ENCODE results near the gene STAG1. TPM values are rescaled to one million over a fixed set of nuclear protein-coding genes. Genes with fewer than 3 reads are reported as not detected.
"Not testable (repeated sequence)": the region's sequence is repeated elsewhere in the genome, so short reads cannot be mapped to it uniquely, and the experiment has no call there.

Gene STAG1
- polyA plus RNA-seq, 1 donor from 2014 or later, result 30.8 TPM

GRCh38 chr3:136772709-136773108 lies 20.5 kb upstream of the STAG1 start:
- no peak overlapping the region for H2AFZ ChIP-seq (ENCODE audit: low read depth, low read length)
- H3F3A ChIP-seq (ENCODE audit: insufficient read depth, low read length, poor library complexity, severe bottlenecking), result no peaks in the 10 kb centered on the region
- H3K27me3 ChIP-seq (ENCODE audit: insufficient read depth, low read depth, low read length), result no peaks in the 10 kb centered on the region
- H3K79me2 ChIP-seq (replicated peaks; ENCODE audit: insufficient read depth, low read length), result no peaks in the 10 kb centered on the region
- no peaks in the 10 kb centered on the region for H3K9me2 ChIP-seq (ENCODE audit: insufficient read depth, low read length)
- no peaks in the 10 kb centered on the region for H4K20me1 ChIP-seq (ENCODE audit: insufficient read depth)
- H3K27ac ChIP-seq (ENCODE audit: low read length), result no peak overlapping the region
- no peaks in the 10 kb centered on the region for H3K36me3 ChIP-seq (ENCODE audit: insufficient read depth, low read length)
- no peak overlapping the region for H3K9ac ChIP-seq (ENCODE audit: low read length)
- no peak for TF ChIP-seq RAD21 (conservative IDR thresholded peaks at IDR 0.05)
- TF ChIP-seq TAF1 (IDR thresholded peaks at IDR 0.05; ENCODE audit: low read depth), result no peak
- no peak for TF ChIP-seq CTCF (IDR thresholded peaks at IDR 0.05; ENCODE audit: poor library complexity, severe bottlenecking)
- TF ChIP-seq REST (IDR thresholded peaks at IDR 0.05; ENCODE audit: borderline replicate concordance), result no peak
- no peak for TF ChIP-seq POLR2AphosphoS5 (IDR thresholded peaks at IDR 0.05)
- no peak for TF ChIP-seq EP300 (conservative IDR thresholded peaks at IDR 0.05; ENCODE audit: poor library complexity, severe bottlenecking)
- no peak for TF ChIP-seq EZH2 (IDR thresholded peaks at IDR 0.05; ENCODE audit: borderline replicate concordance, insufficient read depth, low read length, poor library complexity, severe bottlenecking)
- H3K4me3 ChIP-seq (ENCODE audit: low read length), result no peak overlapping the region
- H3K4me2 ChIP-seq (ENCODE audit: low read length), result no peak overlapping the region
- no peaks in the 10 kb centered on the region for H3K9me3 ChIP-seq (ENCODE audit: low read length)

DNA sequence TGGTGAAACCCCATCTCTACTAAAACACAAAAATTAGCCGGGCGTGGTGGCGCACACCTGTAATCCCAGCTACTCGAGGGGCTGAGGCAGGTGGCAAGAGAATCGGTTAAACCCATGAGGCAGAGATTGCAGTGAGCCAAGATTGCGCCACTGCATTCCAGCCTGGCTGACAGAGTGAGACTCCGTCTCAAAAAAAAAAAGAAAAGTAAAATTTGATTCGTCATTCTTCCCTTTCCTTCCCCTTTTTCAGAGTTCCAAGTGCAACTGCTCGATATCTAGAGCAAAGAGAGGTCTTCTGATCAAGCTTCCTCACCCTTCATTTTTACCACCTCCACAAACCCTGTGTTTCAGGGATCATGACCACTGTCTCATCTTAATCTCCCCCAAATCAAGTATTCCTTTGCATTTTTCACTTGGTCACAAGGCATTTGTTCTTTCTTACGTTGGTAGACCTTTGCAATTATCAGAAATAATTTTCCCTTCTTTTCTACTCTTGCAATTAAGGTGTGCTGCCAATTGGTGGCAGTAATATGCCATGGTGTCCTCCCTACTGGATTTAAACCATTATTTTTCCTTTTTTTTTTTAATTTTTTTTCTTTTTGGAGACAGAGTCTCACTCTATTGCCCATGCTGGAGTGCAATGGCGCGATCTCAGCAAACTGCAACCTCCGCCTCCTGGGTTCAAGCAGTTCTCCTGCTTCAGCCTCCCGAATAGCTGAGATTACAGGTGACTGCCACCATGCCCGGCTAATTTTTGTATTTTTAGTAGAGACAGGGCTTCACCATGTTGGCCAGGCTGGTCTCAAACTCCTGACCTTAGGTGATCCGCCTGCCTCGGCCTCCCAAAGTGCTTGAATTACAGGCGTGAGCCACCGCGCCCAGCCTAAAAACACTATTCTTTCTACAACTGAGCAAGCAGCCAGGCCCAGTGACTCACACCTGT lies 6.3 kb upstream of the STAG1 start:
- not testable (repeated sequence) for H4K20me1 ChIP-seq (ENCODE audit: insufficient read depth); H3K79me2 ChIP-seq (replicated peaks; ENCODE audit: insufficient read depth, low read length); H3K36me3 ChIP-seq (ENCODE audit: insufficient read depth, low read length); H3K9me3 ChIP-seq (ENCODE audit: low read length); H3K9me2 ChIP-seq (ENCODE audit: insufficient read depth, low read length); H2AFZ ChIP-seq (ENCODE audit: low read depth, low read length); H3K4me2 ChIP-seq (ENCODE audit: low read length); H3F3A ChIP-seq (ENCODE audit: insufficient read depth, low read length, poor library complexity, severe bottlenecking); H3K27ac ChIP-seq (ENCODE audit: low read length); H3K4me3 ChIP-seq (ENCODE audit: low read length); H3K27me3 ChIP-seq (ENCODE audit: insufficient read depth, low read depth, low read length); H3K9ac ChIP-seq (ENCODE audit: low read length)

DNA sequence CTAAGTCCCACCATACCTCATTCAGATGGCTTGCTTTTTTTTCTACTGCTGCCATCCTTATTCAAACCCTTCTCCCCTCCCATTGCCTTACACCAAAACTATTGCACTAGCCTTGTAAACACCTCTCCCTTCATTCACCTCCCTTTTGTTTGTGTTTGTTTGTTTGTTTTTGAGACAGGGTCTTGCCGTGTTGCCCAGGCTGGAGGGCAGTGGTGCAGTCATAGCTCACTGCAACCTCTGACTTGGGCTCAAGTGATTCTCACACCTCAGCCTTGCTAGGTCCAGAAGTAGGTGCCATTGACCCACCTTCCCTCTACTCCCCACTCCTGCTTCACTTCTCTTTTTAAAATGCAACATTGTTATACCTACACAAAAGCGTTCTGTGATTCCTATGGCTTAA lies 3.0 kb upstream of the STAG1 start:
- TF ChIP-seq EZH2 (IDR thresholded peaks at IDR 0.05; ENCODE audit: borderline replicate concordance, insufficient read depth, low read length, poor library complexity, severe bottlenecking) (no peak), POLR2AphosphoS5 (IDR thresholded peaks at IDR 0.05) (no peak), RAD21 (conservative IDR thresholded peaks at IDR 0.05) (no peak), CTCF (IDR thresholded peaks at IDR 0.05; ENCODE audit: poor library complexity, severe bottlenecking) (no peak), MXI1 (conservative IDR thresholded peaks at IDR 0.05; ENCODE audit: poor library complexity, severe bottlenecking) (no peak), SMC3 (conservative IDR thresholded peaks at IDR 0.05; ENCODE audit: poor library complexity) (no peak), EP300 (conservative IDR thresholded peaks at IDR 0.05; ENCODE audit: poor library complexity, severe bottlenecking) (no peak), REST (IDR thresholded peaks at IDR 0.05; ENCODE audit: borderline replicate concordance) (no peak), TAF1 (IDR thresholded peaks at IDR 0.05; ENCODE audit: low read depth) (no peak)
- no peak overlapping the region for H3K9ac ChIP-seq (ENCODE audit: low read length)
- no peaks in the 10 kb centered on the region for H3F3A ChIP-seq (ENCODE audit: insufficient read depth, low read length, poor library complexity, severe bottlenecking)
- no peak overlapping the region for H2AFZ ChIP-seq (ENCODE audit: low read depth, low read length)
- H4K20me1 ChIP-seq (ENCODE audit: insufficient read depth), result no peaks in the 10 kb centered on the region
- H3K4me2 ChIP-seq (ENCODE audit: low read length), result no peak overlapping the region
- no peak overlapping the region for H3K4me3 ChIP-seq (ENCODE audit: low read length)
- H3K27me3 ChIP-seq (ENCODE audit: insufficient read depth, low read depth, low read length), result no peaks in the 10 kb centered on the region
- no peaks in the 10 kb centered on the region for H3K9me3 ChIP-seq (ENCODE audit: low read length)
- no peak overlapping the region for H3K27ac ChIP-seq (ENCODE audit: low read length)
- H3K9me2 ChIP-seq (ENCODE audit: insufficient read depth, low read length), result no peaks in the 10 kb centered on the region
- peaks cover 11% of the 10 kb centered on the region for H3K79me2 ChIP-seq (replicated peaks; ENCODE audit: insufficient read depth, low read length)
- H3K36me3 ChIP-seq (ENCODE audit: insufficient read depth, low read length), result no peaks in the 10 kb centered on the region

Measured in neural cell (in vitro differentiated cells).